CD4-positive, CD25-positive, alpha-beta regulatory T cell (primary cell): ENCODE measurements around the gene SAMD9L. TPM values are rescaled to one million over a fixed set of nuclear protein-coding genes. Genes with fewer than 3 reads are reported as not detected.

ENCODE experiments used
- ATAC-seq, 2 donors: fragments of 150-1000 bp; cut with Tn5 transposase; one replicate each; pipeline ENCODE4 v1.10.0; 2021; ENCODE audit warnings: low read depth in 2 of 2, moderate number of reproducible peaks in 2 of 2, moderate library complexity in 1 of 2
- DNase-seq, 3 donors: peaks; one replicate each; pipeline versions ENCODE4 v3.0.0 to v3.0.0-alpha.2; 2012 to 2022; ENCODE audit warnings: mixed read lengths in 1 of 3
- H3K27ac ChIP-seq: one replicate; pipeline ENCODE4 v1.7.0; 2013; ENCODE audit warnings: mild to moderate bottlenecking, low read length; ENCODE audit not compliant: insufficient read depth, poor library complexity, severe bottlenecking
- H3K27me3 ChIP-seq: one replicate; pipeline ENCODE4 v1.7.0; 2013; ENCODE audit warnings: low read length; ENCODE audit not compliant: control insufficient read depth, insufficient read depth
- H3K36me3 ChIP-seq: one replicate; pipeline ENCODE4 v1.7.0; 2013; ENCODE audit warnings: mild to moderate bottlenecking, low read length, moderate library complexity; ENCODE audit not compliant: control insufficient read depth, insufficient read depth
- H3K4me1 ChIP-seq: 2 replicates; pipeline ENCODE4 v1.7.0; 2013; ENCODE audit warnings: mild to moderate bottlenecking, low read length; ENCODE audit not compliant: insufficient read depth, control insufficient read depth, poor library complexity, severe bottlenecking
- H3K4me3 ChIP-seq: one replicate; pipeline ENCODE4 v1.7.0; 2013; ENCODE audit warnings: low read depth, mild to moderate bottlenecking, low read length, moderate library complexity
- H3K9me3 ChIP-seq, 2 experiments: 1 replicate in 1 of 2; 2 replicates in 1 of 2; pipeline ENCODE4 v1.7.0; 2013; ENCODE audit warnings: low read length in 2 of 2, mild to moderate bottlenecking in 1 of 2, moderate library complexity in 1 of 2; ENCODE audit not compliant: control insufficient read depth in 2 of 2
- H3K27ac Mint-ChIP-seq, 3 donors: one replicate each; pipeline ENCODE4 v1.8.0; 2020 to 2022; ENCODE audit warnings: mild to moderate bottlenecking in 3 of 3, mixed read lengths in 3 of 3, moderate library complexity in 2 of 3
- H3K27me3 Mint-ChIP-seq: one replicate; pipeline ENCODE4 v1.8.0; 2022; ENCODE audit warnings: mild to moderate bottlenecking, mixed read lengths
- H3K36me3 Mint-ChIP-seq: one replicate; pipeline ENCODE4 v1.8.0; 2020; ENCODE audit warnings: mixed read lengths
- H3K4me1 Mint-ChIP-seq, 4 donors: one replicate each; pipeline ENCODE4 v1.8.0; 2020 to 2022; ENCODE audit warnings: mixed read lengths in 4 of 4, mild to moderate bottlenecking in 1 of 4
- H3K4me3 Mint-ChIP-seq, 4 donors: one replicate each; pipeline ENCODE4 v1.8.0; 2020 to 2022; ENCODE audit warnings: mild to moderate bottlenecking in 4 of 4, mixed read lengths in 4 of 4, moderate library complexity in 3 of 4
- H3K9me3 Mint-ChIP-seq, 7 donors: one replicate each; pipeline ENCODE4 v1.8.0; 2020 to 2022; ENCODE audit warnings: mixed read lengths in 7 of 7, mild to moderate bottlenecking in 3 of 7, moderate library complexity in 2 of 7
- polyA plus RNA-seq, 4 donors: library from polyadenylated mRNA; unstranded; fragments of 300-500 nt; fragmentation: Illumina TruSeq; gene quantifications; one replicate each; pipeline ENCODE4 v1.2.3, GENCODE V29; 2021
- total RNA-seq: library from RNA; stranded (reverse); gene quantifications from one replicate; pipeline ENCODE4 v1.2.3, GENCODE V29; 2022

The SAMD9L gene
- total and polyA plus RNA-seq, 5 donors from 2014 or later: 29.8 to 53.5 (median 46.3) TPM

GRCh38 chr7:93176992-93177580 lies 28.9 kb upstream of the SAMD9L start:
- no peaks in the 10 kb centered on the region for H3K4me1 Mint-ChIP-seq
- peaks cover 0 to 5% (median 3%) of the 10 kb centered on the region in 7 donors for H3K9me3 Mint-ChIP-seq
- no peak overlapping the region for H3K27ac Mint-ChIP-seq
- H3K36me3 Mint-ChIP-seq: no peaks in the 10 kb centered on the region
- Histone ChIP-seq H3K9me3 (peaks cover under 1 to 3% of the 10 kb centered on the region in 2 experiments), H3K27me3 (peaks cover 7% of the 10 kb centered on the region), H3K4me3 (no peak overlapping the region), H3K36me3 (no peaks in the 10 kb centered on the region), H3K4me1 (no peaks in the 10 kb centered on the region), H3K27ac (no peak overlapping the region)
- ATAC-seq (no peak), DNase-seq (no peak)
- H3K27me3 Mint-ChIP-seq: peaks cover 6% of the 10 kb centered on the region
- no peak overlapping the region for H3K4me3 Mint-ChIP-seq

- H3K4me1 Mint-ChIP-seq: no peaks in the 10 kb centered on the region
- H3K36me3 ChIP-seq: no peaks in the 10 kb centered on the region
- ATAC-seq (no peak), DNase-seq (no peak)
- no peak overlapping the region for H3K27ac ChIP-seq
- no peak overlapping the region for H3K4me3 Mint-ChIP-seq
- no peaks in the 10 kb centered on the region for H3K36me3 Mint-ChIP-seq
- peaks cover 0 to 18% (median 6%) of the 10 kb centered on the region in 7 donors for H3K9me3 Mint-ChIP-seq
- H3K9me3 ChIP-seq: peaks cover 13 to 15% of the 10 kb centered on the region in 2 experiments
- H3K27me3 Mint-ChIP-seq: peaks cover 6% of the 10 kb centered on the region
- no peak overlapping the region for H3K4me3 ChIP-seq
- peaks cover 8% of the 10 kb centered on the region for H3K27me3 ChIP-seq
- H3K4me1 ChIP-seq: no peaks in the 10 kb centered on the region
- H3K27ac Mint-ChIP-seq: no peak overlapping the region
These were observed 27.0 kb upstream of the SAMD9L start for GRCh38 chr7:93175219-93175618.

GRCh38 chr7:93172683-93173082 lies 24.5 kb upstream of the SAMD9L start:
- Mint-ChIP-seq H3K27me3 (no peaks in the 10 kb centered on the region), H3K9me3 (peaks cover 0 to 33% (median 6%) of the 10 kb centered on the region in 7 donors)
- H3K9me3 ChIP-seq: peaks cover 13 to 20% of the 10 kb centered on the region in 2 experiments

GRCh38 chr7:93171606-93172226 lies 23.5 kb upstream of the SAMD9L start:
- no peaks in the 10 kb centered on the region for H3K36me3 Mint-ChIP-seq
- H3K27ac Mint-ChIP-seq: no peak overlapping the region
- Histone ChIP-seq H3K4me1 (no peaks in the 10 kb centered on the region), H3K36me3 (no peaks in the 10 kb centered on the region), H3K9me3 (peaks cover 13 to 20% of the 10 kb centered on the region in 2 experiments), H3K4me3 (no peak overlapping the region), H3K27me3 (peaks cover 2% of the 10 kb centered on the region), H3K27ac (no peak overlapping the region)
- ATAC-seq: no peak
- H3K4me3 Mint-ChIP-seq: no peak overlapping the region
- no peak for DNase-seq
- H3K27me3 Mint-ChIP-seq: no peaks in the 10 kb centered on the region
- H3K4me1 Mint-ChIP-seq: peaks cover 0 to 5% (median 0%) of the 10 kb centered on the region in 4 donors
- peaks cover 0 to 43% (median 9%) of the 10 kb centered on the region in 7 donors for H3K9me3 Mint-ChIP-seq

More at GRCh38 chr7:93172683-93173082, 24.5 kb upstream of the SAMD9L start:
- H3K27ac ChIP-seq: no peak overlapping the region
- DNase-seq (no peak), ATAC-seq (no peak)
- H3K36me3 ChIP-seq: no peaks in the 10 kb centered on the region
- peaks cover 2% of the 10 kb centered on the region for H3K27me3 ChIP-seq
- no peaks in the 10 kb centered on the region for H3K4me1 ChIP-seq
- H3K27ac Mint-ChIP-seq: no peak overlapping the region
- no peaks in the 10 kb centered on the region for H3K36me3 Mint-ChIP-seq
- H3K4me3 Mint-ChIP-seq: no peak overlapping the region
- no peak overlapping the region for H3K4me3 ChIP-seq
- peaks cover 0 to 1% (median 0%) of the 10 kb centered on the region in 4 donors for H3K4me1 Mint-ChIP-seq

- peaks cover 6 to 9% of the 10 kb centered on the region in 2 experiments for H3K9me3 ChIP-seq
- Mint-ChIP-seq H3K4me3 (peak overlapping the region in 3 of 4 donors; percentile 4 to 33 (median 33)), H3K27ac (peak overlapping the region; percentile 55 to 79 (median 63)), H3K4me1 (peaks cover 7 to 23% (median 14%) of the 10 kb centered on the region in 4 donors), H3K36me3 (no peaks in the 10 kb centered on the region), H3K27me3 (no peaks in the 10 kb centered on the region), H3K9me3 (peaks cover 0 to 29% (median 7%) of the 10 kb centered on the region in 7 donors)
- H3K4me3 ChIP-seq: peak overlapping the region; percentile 70
- DNase-seq (peak in 2 of 3 donors; percentile 51 to 82), ATAC-seq (peak; percentile 89)
- peak overlapping the region; percentile 77 for H3K27ac ChIP-seq
- no peaks in the 10 kb centered on the region for H3K36me3 ChIP-seq
- no peaks in the 10 kb centered on the region for H3K27me3 ChIP-seq
- H3K4me1 ChIP-seq: no peaks in the 10 kb centered on the region
These were observed 17.3 kb upstream of the SAMD9L start for GRCh38 chr7:93165447-93165846.

GRCh38 chr7:93164766-93165165 lies 16.6 kb upstream of the SAMD9L start:
- ATAC-seq: no peak
- H3K9me3 Mint-ChIP-seq: peaks cover 0 to 29% (median 7%) of the 10 kb centered on the region in 7 donors
- peak overlapping the region in 1 of 4 donors; percentile 79 for H3K4me3 Mint-ChIP-seq
- H3K4me3 ChIP-seq: peak overlapping the region; percentile 70
- no peaks in the 10 kb centered on the region for H3K4me1 ChIP-seq
- peaks cover 6 to 9% of the 10 kb centered on the region in 2 experiments for H3K9me3 ChIP-seq
- H3K4me1 Mint-ChIP-seq: peaks cover 7 to 23% (median 14%) of the 10 kb centered on the region in 4 donors
- H3K27ac Mint-ChIP-seq: peak overlapping the region; percentile 55 to 79 (median 60)
- no peaks in the 10 kb centered on the region for H3K36me3 ChIP-seq
- H3K27me3 Mint-ChIP-seq: no peaks in the 10 kb centered on the region
- DNase-seq: no peak
- no peaks in the 10 kb centered on the region for H3K36me3 Mint-ChIP-seq
- H3K27ac ChIP-seq: peak overlapping the region; percentile 77
- no peaks in the 10 kb centered on the region for H3K27me3 ChIP-seq

GRCh38 chr7:93161181-93161762 lies 13.1 kb upstream of the SAMD9L start:
- Mint-ChIP-seq H3K27ac (no peak overlapping the region), H3K9me3 (peaks cover 0 to 13% (median 3%) of the 10 kb centered on the region in 7 donors), H3K27me3 (no peaks in the 10 kb centered on the region), H3K4me3 (no peak overlapping the region), H3K36me3 (no peaks in the 10 kb centered on the region), H3K4me1 (peaks cover 5 to 16% (median 13%) of the 10 kb centered on the region in 4 donors)
- Histone ChIP-seq H3K4me1 (no peaks in the 10 kb centered on the region), H3K36me3 (no peaks in the 10 kb centered on the region), H3K9me3 (peaks cover 5 to 6% of the 10 kb centered on the region in 2 experiments), H3K27ac (no peak overlapping the region), H3K27me3 (no peaks in the 10 kb centered on the region), H3K4me3 (no peak overlapping the region)
- ATAC-seq: no peak
- no peak for DNase-seq
